Measurements from ENCODE around the gene MTCL1. TPM values are rescaled to one million over a fixed set of nuclear protein-coding genes. Genes with fewer than 3 reads are reported as not detected.

MTCL1 gene
- polyA plus RNA-seq, 1 experiment: 56.6 TPM

DNA sequence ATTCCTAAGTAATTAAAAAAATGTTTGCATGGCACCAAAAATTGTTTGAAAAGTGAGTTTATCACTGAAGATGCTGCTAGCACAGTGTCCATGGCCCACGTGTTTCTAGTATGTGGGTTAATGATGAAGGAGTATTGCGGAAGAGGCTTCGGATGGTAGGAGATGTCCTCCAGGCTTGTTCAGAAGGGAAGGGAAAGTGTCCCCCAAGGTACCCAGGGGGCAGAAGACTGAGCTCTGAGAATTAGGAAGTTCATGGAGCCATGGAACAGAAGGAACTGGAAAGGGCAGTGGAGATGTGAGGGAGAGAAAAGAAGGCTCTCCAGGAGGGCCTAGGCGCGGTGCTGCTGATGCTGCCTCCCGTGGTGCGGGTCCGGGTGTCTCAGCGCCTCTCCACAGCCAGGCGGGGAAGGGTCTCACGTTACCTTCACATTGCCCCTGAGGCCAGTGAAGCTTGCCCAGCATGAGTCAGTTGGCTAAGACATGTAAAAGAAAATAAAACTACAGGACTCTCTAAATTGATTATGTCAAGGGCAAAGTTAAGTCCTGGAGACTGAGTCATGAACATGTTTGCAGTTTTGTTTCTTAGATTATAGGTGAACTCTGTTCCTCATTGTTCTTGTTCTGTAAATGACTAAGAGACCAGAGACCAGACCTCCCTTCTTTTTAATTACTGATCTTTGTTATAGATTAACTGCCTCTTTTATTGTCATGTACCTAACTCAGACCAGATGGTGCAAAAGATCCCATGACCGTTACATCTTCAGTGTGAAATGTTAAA lies 89.0 kb downstream of the MTCL1 start:
- Histone ChIP-seq H3K9me3 (ENCODE audit: control insufficient read depth, insufficient read depth, low read length) (no peaks in the 10 kb centered on the region), H3K27ac (ENCODE audit: low read depth, low read length) (peak overlapping the region; percentile 80), H3K4me3 (ENCODE audit: low read depth, low read length) (no peak overlapping the region), H3K27me3 (ENCODE audit: control insufficient read depth, insufficient read depth, low read length) (no peaks in the 10 kb centered on the region)
- TF ChIP-seq, protein P1, sequence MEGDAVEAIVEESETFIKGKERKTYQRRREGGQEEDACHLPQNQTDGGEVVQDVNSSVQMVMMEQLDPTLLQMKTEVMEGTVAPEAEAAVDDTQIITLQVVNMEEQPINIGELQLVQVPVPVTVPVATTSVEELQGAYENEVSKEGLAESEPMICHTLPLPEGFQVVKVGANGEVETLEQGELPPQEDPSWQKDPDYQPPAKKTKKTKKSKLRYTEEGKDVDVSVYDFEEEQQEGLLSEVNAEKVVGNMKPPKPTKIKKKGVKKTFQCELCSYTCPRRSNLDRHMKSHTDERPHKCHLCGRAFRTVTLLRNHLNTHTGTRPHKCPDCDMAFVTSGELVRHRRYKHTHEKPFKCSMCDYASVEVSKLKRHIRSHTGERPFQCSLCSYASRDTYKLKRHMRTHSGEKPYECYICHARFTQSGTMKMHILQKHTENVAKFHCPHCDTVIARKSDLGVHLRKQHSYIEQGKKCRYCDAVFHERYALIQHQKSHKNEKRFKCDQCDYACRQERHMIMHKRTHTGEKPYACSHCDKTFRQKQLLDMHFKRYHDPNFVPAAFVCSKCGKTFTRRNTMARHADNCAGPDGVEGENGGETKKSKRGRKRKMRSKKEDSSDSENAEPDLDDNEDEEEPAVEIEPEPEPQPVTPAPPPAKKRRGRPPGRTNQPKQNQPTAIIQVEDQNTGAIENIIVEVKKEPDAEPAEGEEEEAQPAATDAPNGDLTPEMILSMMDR (IDR thresholded peaks at IDR 0.05; ENCODE audit: low read depth, low read length): no peak
- POLR2A ChIA-PET: interaction anchor here (0.6 to 0.9 kb wide), 3 partner anchors 8 to 26 kb away, joined by 3 to 7 read pairs (median 5); no protein-coding TSS in a partner anchor
- CTCF ChIA-PET: interaction anchor here (0.9 kb wide), 1 partner anchor 13 kb away, joined by 3 read pairs; no protein-coding TSS in a partner anchor
- DNase-seq (ENCODE audit: low read depth, low spot score): no peak

DNA sequence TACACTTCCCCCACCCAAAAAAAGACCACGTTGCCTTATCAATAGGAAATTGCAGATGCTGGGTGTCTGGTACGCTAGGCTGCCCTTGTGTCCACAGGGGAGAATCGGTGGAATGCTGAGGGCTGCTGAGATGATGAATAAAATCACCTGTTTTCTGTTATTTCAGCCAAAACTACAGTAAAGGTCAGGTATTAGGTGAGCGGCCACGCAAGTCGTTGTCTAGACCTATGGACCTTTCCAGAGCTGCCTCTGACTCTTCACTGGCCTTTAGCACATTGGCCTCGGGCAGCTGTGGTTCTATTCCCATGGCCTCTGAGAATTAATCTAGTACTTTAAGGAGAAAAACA lies 89.6 kb downstream of the MTCL1 start:
- POLR2A ChIA-PET: interaction anchor here (0.9 kb wide), 1 partner anchor 9 kb away, joined by 3 read pairs; no protein-coding TSS in a partner anchor
- Histone ChIP-seq H3K9me3 (ENCODE audit: control insufficient read depth, insufficient read depth, low read length) (no peaks in the 10 kb centered on the region), H3K27me3 (ENCODE audit: control insufficient read depth, insufficient read depth, low read length) (no peaks in the 10 kb centered on the region), H3K27ac (ENCODE audit: low read depth, low read length) (peak overlapping the region; percentile 80), H3K4me3 (ENCODE audit: low read depth, low read length) (no peak overlapping the region)
- DNase-seq (ENCODE audit: low read depth, low spot score): no peak
- TF ChIP-seq, protein P1 (IDR thresholded peaks at IDR 0.05; ENCODE audit: low read depth, low read length): no peak
- CTCF ChIA-PET: no interaction called here

DNA sequence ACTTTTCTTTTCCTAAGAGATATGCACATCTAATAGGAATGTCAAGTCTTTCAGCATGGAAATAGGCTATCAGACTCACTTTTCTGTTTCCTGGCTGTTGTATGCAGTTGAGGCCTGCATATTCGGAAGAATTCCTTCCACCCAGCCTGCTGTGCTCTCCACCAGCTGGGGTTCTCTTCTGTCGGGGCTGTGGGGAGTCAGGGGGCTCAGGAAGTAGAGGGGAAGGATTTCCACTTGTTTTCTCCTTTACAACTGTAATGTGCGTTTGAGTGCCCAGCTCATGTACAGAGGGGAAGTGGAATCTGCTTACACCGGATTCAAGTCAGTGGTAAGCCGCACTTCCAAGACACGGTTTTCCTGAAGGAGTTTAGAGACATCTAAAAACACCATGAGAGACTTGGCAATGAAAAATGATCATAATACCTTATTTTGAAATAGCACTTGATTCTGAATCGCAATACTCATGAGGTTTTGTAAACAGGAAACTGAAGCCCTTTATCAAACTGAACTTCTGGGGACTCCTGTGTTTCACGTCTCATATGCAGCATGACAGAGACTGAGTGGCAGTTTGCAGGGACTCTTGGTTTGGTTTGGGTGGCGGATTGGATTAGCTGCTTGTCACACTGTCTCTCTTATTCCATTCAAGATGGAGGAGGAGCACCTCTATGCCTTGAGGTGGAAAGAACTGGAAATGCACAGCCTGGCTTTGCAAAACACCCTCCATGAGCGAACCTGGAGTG lies 90.4 kb downstream of the MTCL1 start:
- no peaks in the 10 kb centered on the region for H3K27me3 ChIP-seq (ENCODE audit: control insufficient read depth, insufficient read depth, low read length)
- DNase-seq (ENCODE audit: low read depth, low spot score): no peak
- no peaks in the 10 kb centered on the region for H3K9me3 ChIP-seq (ENCODE audit: control insufficient read depth, insufficient read depth, low read length)
- no peak overlapping the region for H3K4me3 ChIP-seq (ENCODE audit: low read depth, low read length)
- H3K27ac ChIP-seq (ENCODE audit: low read depth, low read length): peak overlapping the region; percentile 57
- TF ChIP-seq, protein P1 (IDR thresholded peaks at IDR 0.05; ENCODE audit: low read depth, low read length): no peak
- POLR2A ChIA-PET: interaction anchor here (0.9 kb wide), 1 partner anchor 18 kb away, joined by 3 read pairs; no protein-coding TSS in a partner anchor
- CTCF ChIA-PET: no interaction called here

DNA sequence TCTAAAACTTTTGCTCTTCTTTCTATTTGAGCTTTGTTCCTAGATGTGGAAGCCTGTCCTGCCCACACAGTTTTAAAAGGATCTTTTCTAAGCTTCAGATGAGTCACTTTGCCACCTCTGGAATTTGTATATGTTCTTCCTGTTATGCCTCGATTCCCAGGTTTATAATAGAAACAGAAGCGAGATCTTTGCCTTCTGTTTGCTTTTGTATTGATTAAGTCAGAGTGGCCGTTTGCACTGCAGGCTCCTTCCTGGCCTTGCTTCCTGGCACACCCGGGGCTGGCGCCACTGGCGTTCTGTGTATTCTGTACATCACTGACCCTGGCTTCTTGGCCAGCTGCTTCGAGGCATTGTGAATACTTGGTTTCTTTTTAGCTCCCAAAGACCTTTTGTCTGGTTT lies 91.8 kb downstream of the MTCL1 start:
- POLR2A ChIA-PET: interaction anchor here (0.9 to 1.4 kb wide), 2 partner anchors 16 to 47 kb away, joined by 5 read pairs; no protein-coding TSS in a partner anchor
- Histone ChIP-seq H3K9me3 (ENCODE audit: control insufficient read depth, insufficient read depth, low read length) (no peaks in the 10 kb centered on the region), H3K4me3 (ENCODE audit: low read depth, low read length) (no peak overlapping the region), H3K27ac (ENCODE audit: low read depth, low read length) (peak overlapping the region; percentile 78), H3K27me3 (ENCODE audit: control insufficient read depth, insufficient read depth, low read length) (no peaks in the 10 kb centered on the region)
- TF ChIP-seq, protein P1 (IDR thresholded peaks at IDR 0.05; ENCODE audit: low read depth, low read length): no peak
- no peak for DNase-seq (ENCODE audit: low read depth, low spot score)
- CTCF ChIA-PET: interaction anchor here (1.3 to 5.7 kb wide), 3 partner anchors 102 to 277 kb away, joined by 3 to 30 read pairs (median 4); no protein-coding TSS in a partner anchor

All from AG04450 (cell line).